Subcutaneous abdominal adipose tissue (tissue), 5 donors: ENCODE results near the gene TFDP1.

Experiments used
- H3K27ac ChIP-seq: one replicate; pipeline ENCODE4 v1.7.0; 2013; ENCODE audit warnings: low read depth, mild to moderate bottlenecking, inconsistent platforms, low read length, moderate library complexity
- H3K27me3 ChIP-seq, 5 donors: one replicate each; pipeline ENCODE4 v1.7.0; 2013; ENCODE audit warnings: low read length in 5 of 5, inconsistent platforms in 1 of 5; ENCODE audit not compliant: control insufficient read depth in 5 of 5, insufficient read depth in 4 of 5
- H3K36me3 ChIP-seq, 5 donors: one replicate each; pipeline ENCODE4 v1.7.0; 2013; ENCODE audit warnings: low read length in 5 of 5; ENCODE audit not compliant: control insufficient read depth in 5 of 5, insufficient read depth in 5 of 5
- H3K4me1 ChIP-seq, 5 donors: one replicate each; pipeline ENCODE4 v1.7.0; 2013; ENCODE audit warnings: low read length in 5 of 5, mild to moderate bottlenecking in 3 of 5, moderate library complexity in 1 of 5; ENCODE audit not compliant: control insufficient read depth in 5 of 5, insufficient read depth in 5 of 5
- H3K4me3 ChIP-seq, 5 donors: one replicate each; pipeline ENCODE4 v1.7.0; 2013; ENCODE audit warnings: low read length in 5 of 5, low read depth in 1 of 5
- H3K9ac ChIP-seq, 5 donors: one replicate each; pipeline ENCODE4 v1.7.0; 2013; ENCODE audit warnings: low read length in 5 of 5, mild to moderate bottlenecking in 4 of 5, moderate library complexity in 3 of 5
- H3K9me3 ChIP-seq, 5 donors: one replicate each; pipeline ENCODE4 v1.7.0; 2013; ENCODE audit warnings: low read length in 5 of 5; ENCODE audit not compliant: control insufficient read depth in 5 of 5
- donor health status: healthy.
- donor health status: healthy.
- donor health status: healthy.
- donor health status: healthy.
- donor health status: healthy.

TFDP1 gene

GRCh38 chr13:113603116-113603710, 18.7 kb downstream of the TFDP1 start:
- peaks cover 0 to 5% (median 0%) of the 10 kb centered on the region in 5 donors for H3K27me3 ChIP-seq
- no peak overlapping the region for H3K4me3 ChIP-seq
- H3K4me1 ChIP-seq = peaks cover 0 to 14% (median 0%) of the 10 kb centered on the region in 5 donors
- H3K36me3 ChIP-seq = peaks cover 0 to 36% (median 20%) of the 10 kb centered on the region in 5 donors
- H3K9ac ChIP-seq = no peak overlapping the region
- H3K9me3 ChIP-seq = no peaks in the 10 kb centered on the region
- no peak overlapping the region for H3K27ac ChIP-seq

- Histone ChIP-seq H3K4me1 (peaks cover 0 to 14% (median 0%) of the 10 kb centered on the region in 5 donors), H3K27ac (no peak overlapping the region), H3K27me3 (peaks cover 0 to 5% (median 0%) of the 10 kb centered on the region in 5 donors), H3K9ac (no peak overlapping the region), H3K9me3 (no peaks in the 10 kb centered on the region), H3K4me3 (no peak overlapping the region), H3K36me3 (peaks cover 0 to 39% (median 23%) of the 10 kb centered on the region in 5 donors)
Measured at GRCh38 chr13:113604186-113604585, 19.6 kb downstream of the TFDP1 start.

- Histone ChIP-seq H3K9ac (no peak overlapping the region), H3K36me3 (peaks cover 0 to 41% (median 20%) of the 10 kb centered on the region in 5 donors), H3K4me3 (no peak overlapping the region), H3K9me3 (no peaks in the 10 kb centered on the region), H3K27me3 (peaks cover 0 to 2% (median 0%) of the 10 kb centered on the region in 5 donors), H3K4me1 (peaks cover 0 to 5% (median 0%) of the 10 kb centered on the region in 5 donors), H3K27ac (no peak overlapping the region)
Measured at GRCh38 chr13:113605461-113605860, 20.9 kb downstream of the TFDP1 start.

GRCh38 chr13:113605866-113606438, 21.4 kb downstream of the TFDP1 start:
- Histone ChIP-seq H3K27me3 (no peaks in the 10 kb centered on the region), H3K36me3 (peaks cover 0 to 39% (median 17%) of the 10 kb centered on the region in 5 donors), H3K4me3 (no peak overlapping the region), H3K9me3 (no peaks in the 10 kb centered on the region), H3K9ac (no peak overlapping the region), H3K27ac (no peak overlapping the region), H3K4me1 (no peaks in the 10 kb centered on the region)

GRCh38 chr13:113607056-113607888, 22.7 kb downstream of the TFDP1 start:
- no peak overlapping the region for H3K9ac ChIP-seq
- no peaks in the 10 kb centered on the region for H3K4me1 ChIP-seq
- peaks cover 0 to 48% (median 27%) of the 10 kb centered on the region in 5 donors for H3K36me3 ChIP-seq
- H3K9me3 ChIP-seq = no peaks in the 10 kb centered on the region
- H3K4me3 ChIP-seq = no peak overlapping the region
- H3K27me3 ChIP-seq = no peaks in the 10 kb centered on the region
- H3K27ac ChIP-seq = no peak overlapping the region

- Histone ChIP-seq H3K27me3 (no peaks in the 10 kb centered on the region), H3K9me3 (no peaks in the 10 kb centered on the region), H3K4me1 (no peaks in the 10 kb centered on the region), H3K27ac (no peak overlapping the region), H3K9ac (no peak overlapping the region), H3K36me3 (peaks cover 0 to 48% (median 27%) of the 10 kb centered on the region in 5 donors), H3K4me3 (no peak overlapping the region)
Measured at GRCh38 chr13:113607889-113608635, 23.5 kb downstream of the TFDP1 start.

DNA sequence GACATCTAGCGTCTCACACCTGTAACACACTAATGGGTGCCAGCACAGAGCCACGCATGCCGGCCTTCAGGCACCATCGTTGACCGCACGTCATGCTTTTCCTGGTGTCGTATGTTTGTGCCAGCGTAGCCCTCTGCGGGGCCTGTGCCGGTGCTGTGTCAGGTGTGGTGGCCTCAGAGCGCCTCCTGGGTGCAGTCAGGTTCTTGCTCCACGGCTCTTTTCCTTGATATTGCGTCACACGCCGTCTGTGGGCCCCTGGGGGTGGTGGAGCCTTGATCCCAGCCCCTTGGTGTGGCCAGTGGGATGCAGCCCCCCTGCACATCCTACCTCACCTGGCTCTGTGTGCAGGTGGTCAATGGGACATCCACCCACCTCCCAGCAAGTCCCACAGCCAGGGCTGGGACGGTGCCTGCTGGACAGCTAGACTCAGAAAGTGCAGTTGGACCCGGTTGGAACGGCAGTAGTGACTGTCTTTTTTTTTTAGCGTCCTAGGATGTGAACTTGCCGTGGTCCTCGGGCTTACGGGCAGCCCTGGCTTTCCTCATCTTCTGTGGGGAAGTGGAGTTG, 24.5 kb downstream of the TFDP1 start:
- H3K36me3 ChIP-seq = peaks cover 0 to 50% (median 27%) of the 10 kb centered on the region in 5 donors
- no peaks in the 10 kb centered on the region for H3K9me3 ChIP-seq
- H3K27me3 ChIP-seq = no peaks in the 10 kb centered on the region
- H3K9ac ChIP-seq = no peak overlapping the region
- no peaks in the 10 kb centered on the region for H3K4me1 ChIP-seq
- no peak overlapping the region for H3K4me3 ChIP-seq
- no peak overlapping the region for H3K27ac ChIP-seq

DNA sequence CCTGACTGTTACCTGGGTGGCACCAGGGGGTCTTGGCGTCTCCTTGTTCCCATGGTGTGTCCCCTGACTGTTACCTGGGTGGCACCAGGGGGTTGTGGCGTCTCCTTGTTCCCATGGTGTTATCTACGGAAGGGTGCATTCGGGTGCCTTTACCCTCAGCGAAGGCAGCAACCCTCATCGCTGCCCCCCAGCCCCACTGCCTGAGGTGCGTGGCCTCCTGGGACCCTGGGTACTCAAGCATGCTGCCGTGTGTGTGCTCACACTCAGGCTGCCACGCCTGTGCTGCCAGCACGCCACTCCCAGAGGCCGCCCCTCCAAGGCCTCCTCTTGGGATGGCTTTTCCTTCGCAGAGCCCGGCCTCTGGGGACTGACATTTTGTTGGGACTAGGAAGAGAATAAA, 25.1 kb downstream of the TFDP1 start:
- Histone ChIP-seq H3K4me3 (no peak overlapping the region), H3K36me3 (peaks cover 0 to 50% (median 27%) of the 10 kb centered on the region in 5 donors), H3K27me3 (no peaks in the 10 kb centered on the region), H3K4me1 (no peaks in the 10 kb centered on the region), H3K9me3 (no peaks in the 10 kb centered on the region), H3K9ac (no peak overlapping the region), H3K27ac (no peak overlapping the region)

GRCh38 chr13:113610266-113610665, 25.7 kb downstream of the TFDP1 start:
- no peaks in the 10 kb centered on the region for H3K27me3 ChIP-seq
- no peaks in the 10 kb centered on the region for H3K4me1 ChIP-seq
- H3K36me3 ChIP-seq = peaks cover 0 to 54% (median 29%) of the 10 kb centered on the region in 5 donors
- no peaks in the 10 kb centered on the region for H3K9me3 ChIP-seq
- H3K4me3 ChIP-seq = no peak overlapping the region
- no peak overlapping the region for H3K27ac ChIP-seq
- H3K9ac ChIP-seq = no peak overlapping the region
